Neural progenitor cell (in vitro differentiated cells): Measurements from ENCODE around the gene SEC62.

Source experiments
- CTCF ChIP-seq: fragments of 200-600 bp; sonication (generic); IDR thresholded peaks from 2 replicates; pipeline ENCODE4 v1.5.1; 2017; ENCODE audit warnings: antibody characterized with exemption, mild to moderate bottlenecking
- EZH2 ChIP-seq: fragments of 200-600 bp; sonication (generic); IDR thresholded peaks from 2 replicates; pipeline ENCODE4 v1.6.1; 2017; ENCODE audit warnings: antibody characterized with exemption, mild to moderate bottlenecking, moderate library complexity
- EZH2phosphoT487 ChIP-seq: fragments of 200-600 bp; sonication (generic); IDR thresholded peaks from 2 replicates; pipeline ENCODE4 v1.6.1; 2017; ENCODE audit warnings: antibody characterized with exemption

- TF ChIP-seq EZH2 (no peak), CTCF (no peak), EZH2phosphoT487 (no peak)
Observed at GRCh38 chr3:170044795-170045244, 78.2 kb downstream of the SEC62 start.
